ENCODE results near the gene ZNF76.

Gene ZNF76

GRCh38 chr6:35272005-35272404, 12.5 kb downstream of the ZNF76 start:
- DNase-seq: no peak

- no peak for DNase-seq
These were observed 14.5 kb downstream of the ZNF76 start for GRCh38 chr6:35273822-35274559.

GRCh38 chr6:35275744-35276260, 16.3 kb downstream of the ZNF76 start:
- DNase-seq: no peak

- no peak for DNase-seq
These were observed 19.2 kb downstream of the ZNF76 start for GRCh38 chr6:35278708-35279107.

- DNase-seq: no peak
These were observed 21.4 kb downstream of the ZNF76 start for GRCh38 chr6:35280903-35281302.

- DNase-seq: no peak
These were observed 22.9 kb downstream of the ZNF76 start for GRCh38 chr6:35282472-35282871.

- no peak for DNase-seq
These were observed 23.8 kb downstream of the ZNF76 start for GRCh38 chr6:35283361-35283760.

GRCh38 chr6:35287671-35288396, 28.3 kb downstream of the ZNF76 start:
- DNase-seq: no peak

GRCh38 chr6:35288834-35289233, 29.3 kb downstream of the ZNF76 start:
- no peak for DNase-seq

- no peak for DNase-seq
These were observed 32.0 kb downstream of the ZNF76 start for GRCh38 chr6:35291491-35291890.

- no peak for DNase-seq
These were observed 33.0 kb downstream of the ZNF76 start for GRCh38 chr6:35292494-35292893.

GRCh38 chr6:35293681-35294080, 34.1 kb downstream of the ZNF76 start:
- DNase-seq: no peak

- peak; percentile 65 for DNase-seq
These were observed 34.9 kb downstream of the ZNF76 start for GRCh38 chr6:35294308-35294945.

GRCh38 chr6:35295036-35295435, 35.5 kb downstream of the ZNF76 start:
- DNase-seq: no peak

GRCh38 chr6:35295521-35296315, 36.2 kb downstream of the ZNF76 start:
- no peak for DNase-seq

- DNase-seq: no peak
These were observed 37.5 kb downstream of the ZNF76 start for GRCh38 chr6:35296931-35297600.

GRCh38 chr6:35297601-35298481, 38.3 kb downstream of the ZNF76 start, which contains the start of gene DEF6:
TSS of gene DEF6 (plus strand) at chr6:35297818. CDS start at chr6:35297857, 39 bp downstream.
- DNase-seq: peak; percentile 90

GRCh38 chr6:35298625-35299140, 39.1 kb downstream of the ZNF76 start:
- DNase-seq: no peak

GRCh38 chr6:35299674-35300073, 40.1 kb downstream of the ZNF76 start:
- DNase-seq: peak; percentile 61

GRCh38 chr6:35300848-35301247, 41.3 kb downstream of the ZNF76 start:
- no peak for DNase-seq

Measured in activated CD8-positive, alpha-beta memory T cell treated with anti-CD3 and anti-CD28 coated beads, Interleukin-2, amount 50 U/mL, for 48 hours (primary cell).